HepG2 (cell line): Measurements from ENCODE around the gene RPS8. TPM values are rescaled to one million over a fixed set of nuclear protein-coding genes. Genes with fewer than 3 reads are reported as not detected.
A peak's percentile ranks its signal among the peaks of the same experiment; 100 is the strongest.

ENCODE experiments used
- EEA1 ChIP-seq: sonication (generic); formaldehyde crosslinking; IDR thresholded peaks from 2 replicates; pipeline ENCODE4 v1.5.1; 2020; ENCODE audit warnings: mild to moderate bottlenecking, missing genetic modification reagents, borderline replicate concordance
- IRX3 ChIP-seq: sonication (generic); formaldehyde crosslinking; IDR thresholded peaks from 2 replicates; pipeline ENCODE4 v1.8.1; 2023; ENCODE audit warnings: mild to moderate bottlenecking, low read depth, missing genetic modification reagents, borderline replicate concordance
- LCORL ChIP-seq, 2 experiments: fragments of 450-650 bp in 1 of 2; sonication (generic) in 1 of 2; formaldehyde crosslinking in 1 of 2; IDR thresholded peaks; 2 replicates each; pipeline versions ENCODE4 v1.5.0 to v1.6.1; 2017 to 2020; ENCODE audit warnings: antibody characterized with exemption in 1 of 2, missing genetic modification reagents in 1 of 2
- NCOA1 ChIP-seq: sonication (generic); formaldehyde crosslinking; IDR thresholded peaks from 2 replicates; pipeline ENCODE4 v1.9.0; 2021; ENCODE audit warnings: missing genetic modification reagents
- PLRG1 ChIP-seq: fragments of 450-650 bp; conservative IDR thresholded peaks from 2 replicates; pipeline ENCODE4 v1.6.1; 2016
- ZNF335 ChIP-seq: sonication (generic); formaldehyde crosslinking; IDR thresholded peaks from 2 replicates; pipeline ENCODE4 v1.4.0; 2020; ENCODE audit warnings: missing genetic modification reagents
- ZNF567 ChIP-seq: sonication (generic); formaldehyde crosslinking; IDR thresholded peaks from 2 replicates; pipeline ENCODE4 v1.8.1; 2023; ENCODE audit warnings: mild to moderate bottlenecking, missing genetic modification reagents, borderline replicate concordance
- polyA plus RNA-seq, 8 experiments: library from polyadenylated mRNA; depleted of rRNA in 3 of 8; stranded (reverse) in 7 of 8; unstranded in 1 of 8; fragments of >200 nt; fragmentation: Illumina TruSeq in 4 of 8; extraction: Trizol in 4 of 8; gene quantifications; 2 replicates each; pipeline versions ENCODE4 v1.2.1 to v1.2.3, GENCODE V29; 2011 to 2016; ENCODE audit warnings: low read depth in 4 of 8, missing spikeins in 1 of 8, mixed read lengths in 1 of 8; ENCODE audit not compliant: insufficient read depth in 1 of 8
- total RNA-seq, 5 experiments: library from RNA; depleted of rRNA; stranded (reverse); fragments of >200 nt; fragmentation: Illumina TruSeq; extraction: Trizol; gene quantifications; 2 replicates each; pipeline ENCODE4 v1.2.3, GENCODE V29; 2016; ENCODE audit warnings: low read depth in 1 of 5
- TF ChIP-seq, protein P1 (sequence below): sonication (generic); formaldehyde crosslinking; IDR thresholded peaks from 2 replicates; pipeline ENCODE4 v1.4.0; 2020; ENCODE audit warnings: missing genetic modification reagents, borderline replicate concordance
- TF ChIP-seq, protein P2 (sequence below): IDR thresholded peaks from 2 replicates; pipeline ENCODE4 v1.6.1; 2016; ENCODE audit warnings: low read depth, control low read depth
- TF ChIP-seq, protein P3 (sequence below): sonication (generic); formaldehyde crosslinking; IDR thresholded peaks from 2 replicates; pipeline ENCODE4 v1.8.1; 2022; ENCODE audit warnings: mild to moderate bottlenecking, missing genetic modification reagents
- TF ChIP-seq, protein P4 (sequence below): sonication (generic); formaldehyde crosslinking; IDR thresholded peaks from 2 replicates; pipeline ENCODE4 v1.5.0; 2020; ENCODE audit warnings: mild to moderate bottlenecking, missing genetic modification reagents, borderline replicate concordance
- TF ChIP-seq, protein P5 (sequence below), 2 experiments: IDR thresholded peaks; 2 replicates each; pipeline ENCODE4 v1.6.1; 2011 to 2012; ENCODE audit warnings: low read length in 2 of 2, borderline replicate concordance in 1 of 2, low read depth in 1 of 2, mild to moderate bottlenecking in 1 of 2, moderate library complexity in 1 of 2
- TF ChIP-seq, protein P6 (sequence below): sonication (generic); formaldehyde crosslinking; conservative IDR thresholded peaks from 2 replicates; pipeline ENCODE4 v1.4.0; 2020; ENCODE audit warnings: missing genetic modification reagents

Gene RPS8
- total and polyA plus RNA-seq, 2 of the 13 experiments (the other 11 are each of a cell fraction or from before 2014, with no cell fraction given), result 2,628 to 2,822 TPM

DNA sequence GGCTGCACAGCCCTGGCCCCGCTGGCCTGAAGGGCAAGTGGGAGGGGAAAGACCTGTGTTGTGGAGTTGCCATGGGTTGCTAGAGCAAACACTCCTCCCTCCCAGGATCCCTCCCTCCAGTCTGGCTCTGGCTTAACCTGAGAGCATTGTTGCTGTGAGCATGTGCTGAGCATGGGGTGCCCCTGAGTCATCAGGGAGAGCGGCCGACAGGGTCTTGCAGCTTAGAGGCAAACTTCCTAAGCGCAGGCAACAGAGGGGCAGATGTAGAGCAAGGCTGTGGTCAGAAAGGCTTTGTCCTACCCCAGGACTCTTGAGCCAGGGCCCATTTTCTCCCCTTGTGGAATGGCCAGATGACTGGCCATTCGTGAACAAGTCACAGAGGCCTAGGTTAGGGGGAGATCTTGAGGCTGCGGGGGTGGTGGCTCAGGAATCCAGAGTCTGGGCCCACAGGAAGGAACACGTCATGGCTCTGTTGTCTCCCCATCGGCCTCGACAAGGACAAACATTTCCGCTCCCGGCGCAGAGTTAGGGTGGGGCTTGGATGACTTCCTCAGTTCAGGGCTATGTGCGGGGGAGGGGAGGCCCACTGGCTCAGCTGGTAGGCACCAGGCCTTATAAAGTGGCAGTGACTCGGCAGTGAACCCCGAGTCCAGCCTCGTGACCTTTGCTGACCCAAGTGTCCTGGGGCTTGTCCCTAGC, 32.2 kb downstream of the RPS8 start (continued):
- TF ChIP-seq, protein P1, sequence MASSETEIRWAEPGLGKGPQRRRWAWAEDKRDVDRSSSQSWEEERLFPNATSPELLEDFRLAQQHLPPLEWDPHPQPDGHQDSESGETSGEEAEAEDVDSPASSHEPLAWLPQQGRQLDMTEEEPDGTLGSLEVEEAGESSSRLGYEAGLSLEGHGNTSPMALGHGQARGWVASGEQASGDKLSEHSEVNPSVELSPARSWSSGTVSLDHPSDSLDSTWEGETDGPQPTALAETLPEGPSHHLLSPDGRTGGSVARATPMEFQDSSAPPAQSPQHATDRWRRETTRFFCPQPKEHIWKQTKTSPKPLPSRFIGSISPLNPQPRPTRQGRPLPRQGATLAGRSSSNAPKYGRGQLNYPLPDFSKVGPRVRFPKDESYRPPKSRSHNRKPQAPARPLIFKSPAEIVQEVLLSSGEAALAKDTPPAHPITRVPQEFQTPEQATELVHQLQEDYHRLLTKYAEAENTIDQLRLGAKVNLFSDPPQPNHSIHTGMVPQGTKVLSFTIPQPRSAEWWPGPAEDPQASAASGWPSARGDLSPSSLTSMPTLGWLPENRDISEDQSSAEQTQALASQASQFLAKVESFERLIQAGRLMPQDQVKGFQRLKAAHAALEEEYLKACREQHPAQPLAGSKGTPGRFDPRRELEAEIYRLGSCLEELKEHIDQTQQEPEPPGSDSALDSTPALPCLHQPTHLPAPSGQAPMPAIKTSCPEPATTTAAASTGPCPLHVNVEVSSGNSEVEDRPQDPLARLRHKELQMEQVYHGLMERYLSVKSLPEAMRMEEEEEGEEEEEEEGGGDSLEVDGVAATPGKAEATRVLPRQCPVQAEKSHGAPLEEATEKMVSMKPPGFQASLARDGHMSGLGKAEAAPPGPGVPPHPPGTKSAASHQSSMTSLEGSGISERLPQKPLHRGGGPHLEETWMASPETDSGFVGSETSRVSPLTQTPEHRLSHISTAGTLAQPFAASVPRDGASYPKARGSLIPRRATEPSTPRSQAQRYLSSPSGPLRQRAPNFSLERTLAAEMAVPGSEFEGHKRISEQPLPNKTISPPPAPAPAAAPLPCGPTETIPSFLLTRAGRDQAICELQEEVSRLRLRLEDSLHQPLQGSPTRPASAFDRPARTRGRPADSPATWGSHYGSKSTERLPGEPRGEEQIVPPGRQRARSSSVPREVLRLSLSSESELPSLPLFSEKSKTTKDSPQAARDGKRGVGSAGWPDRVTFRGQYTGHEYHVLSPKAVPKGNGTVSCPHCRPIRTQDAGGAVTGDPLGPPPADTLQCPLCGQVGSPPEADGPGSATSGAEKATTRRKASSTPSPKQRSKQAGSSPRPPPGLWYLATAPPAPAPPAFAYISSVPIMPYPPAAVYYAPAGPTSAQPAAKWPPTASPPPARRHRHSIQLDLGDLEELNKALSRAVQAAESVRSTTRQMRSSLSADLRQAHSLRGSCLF (CRISPR knock-in tag), result no peak
- TF ChIP-seq, protein P2, sequence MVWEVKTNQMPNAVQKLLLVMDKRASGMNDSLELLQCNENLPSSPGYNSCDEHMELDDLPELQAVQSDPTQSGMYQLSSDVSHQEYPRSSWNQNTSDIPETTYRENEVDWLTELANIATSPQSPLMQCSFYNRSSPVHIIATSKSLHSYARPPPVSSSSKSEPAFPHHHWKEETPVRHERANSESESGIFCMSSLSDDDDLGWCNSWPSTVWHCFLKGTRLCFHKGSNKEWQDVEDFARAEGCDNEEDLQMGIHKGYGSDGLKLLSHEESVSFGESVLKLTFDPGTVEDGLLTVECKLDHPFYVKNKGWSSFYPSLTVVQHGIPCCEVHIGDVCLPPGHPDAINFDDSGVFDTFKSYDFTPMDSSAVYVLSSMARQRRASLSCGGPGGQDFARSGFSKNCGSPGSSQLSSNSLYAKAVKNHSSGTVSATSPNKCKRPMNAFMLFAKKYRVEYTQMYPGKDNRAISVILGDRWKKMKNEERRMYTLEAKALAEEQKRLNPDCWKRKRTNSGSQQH, result peak; percentile 89
- TF ChIP-seq ZNF335 (CRISPR knock-in tag) (peak; percentile 83; the same call in 1 of the 2 replicates), ZNF567 (CRISPR knock-in tag) (peak; percentile 98), EEA1 (no peak), IRX3 (CRISPR knock-in tag) (no peak), PLRG1 (no peak), LCORL (IDR thresholded peaks at IDR 0.05) (no peak), LCORL (CRISPR knock-in tag; IDR thresholded peaks at IDR 0.05) (peak; percentile 80), NCOA1 (peak; percentile 75; the same call in 1 of the 2 replicates)
- TF ChIP-seq, protein P3, sequence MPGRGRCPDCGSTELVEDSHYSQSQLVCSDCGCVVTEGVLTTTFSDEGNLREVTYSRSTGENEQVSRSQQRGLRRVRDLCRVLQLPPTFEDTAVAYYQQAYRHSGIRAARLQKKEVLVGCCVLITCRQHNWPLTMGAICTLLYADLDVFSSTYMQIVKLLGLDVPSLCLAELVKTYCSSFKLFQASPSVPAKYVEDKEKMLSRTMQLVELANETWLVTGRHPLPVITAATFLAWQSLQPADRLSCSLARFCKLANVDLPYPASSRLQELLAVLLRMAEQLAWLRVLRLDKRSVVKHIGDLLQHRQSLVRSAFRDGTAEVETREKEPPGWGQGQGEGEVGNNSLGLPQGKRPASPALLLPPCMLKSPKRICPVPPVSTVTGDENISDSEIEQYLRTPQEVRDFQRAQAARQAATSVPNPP (CRISPR knock-in tag), result no peak
- TF ChIP-seq, protein P4, sequence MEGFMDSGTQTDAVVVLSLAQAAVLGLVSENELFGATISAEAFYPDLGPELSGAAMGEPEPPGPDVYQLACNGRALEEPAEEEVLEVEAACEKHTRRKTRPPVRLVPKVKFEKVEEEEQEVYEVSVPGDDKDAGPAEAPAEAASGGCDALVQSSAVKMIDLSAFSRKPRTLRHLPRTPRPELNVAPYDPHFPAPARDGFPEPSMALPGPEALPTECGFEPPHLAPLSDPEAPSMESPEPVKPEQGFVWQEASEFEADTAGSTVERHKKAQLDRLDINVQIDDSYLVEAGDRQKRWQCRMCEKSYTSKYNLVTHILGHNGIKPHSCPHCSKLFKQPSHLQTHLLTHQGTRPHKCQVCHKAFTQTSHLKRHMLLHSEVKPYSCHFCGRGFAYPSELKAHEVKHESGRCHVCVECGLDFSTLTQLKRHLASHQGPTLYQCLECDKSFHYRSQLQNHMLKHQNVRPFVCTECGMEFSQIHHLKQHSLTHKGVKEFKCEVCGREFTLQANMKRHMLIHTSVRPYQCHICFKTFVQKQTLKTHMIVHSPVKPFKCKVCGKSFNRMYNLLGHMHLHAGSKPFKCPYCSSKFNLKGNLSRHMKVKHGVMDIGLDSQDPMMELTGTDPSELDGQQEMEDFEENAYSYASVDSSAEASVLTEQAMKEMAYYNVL, result no peak
- TF ChIP-seq, protein P5, sequence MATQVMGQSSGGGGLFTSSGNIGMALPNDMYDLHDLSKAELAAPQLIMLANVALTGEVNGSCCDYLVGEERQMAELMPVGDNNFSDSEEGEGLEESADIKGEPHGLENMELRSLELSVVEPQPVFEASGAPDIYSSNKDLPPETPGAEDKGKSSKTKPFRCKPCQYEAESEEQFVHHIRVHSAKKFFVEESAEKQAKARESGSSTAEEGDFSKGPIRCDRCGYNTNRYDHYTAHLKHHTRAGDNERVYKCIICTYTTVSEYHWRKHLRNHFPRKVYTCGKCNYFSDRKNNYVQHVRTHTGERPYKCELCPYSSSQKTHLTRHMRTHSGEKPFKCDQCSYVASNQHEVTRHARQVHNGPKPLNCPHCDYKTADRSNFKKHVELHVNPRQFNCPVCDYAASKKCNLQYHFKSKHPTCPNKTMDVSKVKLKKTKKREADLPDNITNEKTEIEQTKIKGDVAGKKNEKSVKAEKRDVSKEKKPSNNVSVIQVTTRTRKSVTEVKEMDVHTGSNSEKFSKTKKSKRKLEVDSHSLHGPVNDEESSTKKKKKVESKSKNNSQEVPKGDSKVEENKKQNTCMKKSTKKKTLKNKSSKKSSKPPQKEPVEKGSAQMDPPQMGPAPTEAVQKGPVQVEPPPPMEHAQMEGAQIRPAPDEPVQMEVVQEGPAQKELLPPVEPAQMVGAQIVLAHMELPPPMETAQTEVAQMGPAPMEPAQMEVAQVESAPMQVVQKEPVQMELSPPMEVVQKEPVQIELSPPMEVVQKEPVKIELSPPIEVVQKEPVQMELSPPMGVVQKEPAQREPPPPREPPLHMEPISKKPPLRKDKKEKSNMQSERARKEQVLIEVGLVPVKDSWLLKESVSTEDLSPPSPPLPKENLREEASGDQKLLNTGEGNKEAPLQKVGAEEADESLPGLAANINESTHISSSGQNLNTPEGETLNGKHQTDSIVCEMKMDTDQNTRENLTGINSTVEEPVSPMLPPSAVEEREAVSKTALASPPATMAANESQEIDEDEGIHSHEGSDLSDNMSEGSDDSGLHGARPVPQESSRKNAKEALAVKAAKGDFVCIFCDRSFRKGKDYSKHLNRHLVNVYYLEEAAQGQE (IDR thresholded peaks at IDR 0.05; ENCODE audit: borderline replicate concordance in 1 of 2, low read depth in 1 of 2, low read length in 2 of 2), result no peak
- TF ChIP-seq, protein P6, sequence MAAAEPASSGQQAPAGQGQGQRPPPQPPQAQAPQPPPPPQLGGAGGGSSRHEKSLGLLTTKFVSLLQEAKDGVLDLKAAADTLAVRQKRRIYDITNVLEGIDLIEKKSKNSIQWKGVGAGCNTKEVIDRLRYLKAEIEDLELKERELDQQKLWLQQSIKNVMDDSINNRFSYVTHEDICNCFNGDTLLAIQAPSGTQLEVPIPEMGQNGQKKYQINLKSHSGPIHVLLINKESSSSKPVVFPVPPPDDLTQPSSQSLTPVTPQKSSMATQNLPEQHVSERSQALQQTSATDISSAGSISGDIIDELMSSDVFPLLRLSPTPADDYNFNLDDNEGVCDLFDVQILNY (CRISPR knock-in tag), result no peak
